BE2C (cell line): ENCODE data around the gene GJA4.

ENCODE experiments used
- DNase-seq: peaks from one replicate; pipeline ENCODE4 v3.0.0-alpha.2; 2020
- H3K27me3 ChIP-seq: fragments of 250-450 bp; sonication (Bioruptor Pico); 2 replicates; pipeline ENCODE4 v1.5.1; 2020; ENCODE audit warnings: mild to moderate bottlenecking
- H3K36me3 ChIP-seq: fragments of 250-450 bp; sonication (Bioruptor Pico); 2 replicates; pipeline ENCODE4 v1.5.1; 2020; ENCODE audit warnings: mild to moderate bottlenecking
- H3K4me1 ChIP-seq: fragments of 250-450 bp; sonication (Bioruptor Pico); 2 replicates; pipeline ENCODE4 v1.5.1; 2020
- H3K4me3 ChIP-seq: 2 replicates; pipeline ENCODE4 v1.5.1; 2011; ENCODE audit warnings: low read depth, low read length
- H3K9me3 ChIP-seq: fragments of 250-450 bp; sonication (Bioruptor Pico); 2 replicates; pipeline ENCODE4 v1.5.1; 2020
- CTCF ChIP-seq: IDR thresholded peaks from 2 replicates; pipeline ENCODE4 v1.5.1; 2012; ENCODE audit warnings: mild to moderate bottlenecking, low read depth, low read length

The GJA4 gene

GRCh38 chr1:34843392-34844251, 50.8 kb downstream of the GJA4 start:
- H3K36me3 ChIP-seq, result no peaks in the 10 kb centered on the region
- DNase-seq, result no peak
- no peaks in the 10 kb centered on the region for H3K27me3 ChIP-seq
- no peak overlapping the region for H3K4me3 ChIP-seq
- no peak for TF ChIP-seq CTCF
- no peaks in the 10 kb centered on the region for H3K9me3 ChIP-seq
- H3K4me1 ChIP-seq, result no peaks in the 10 kb centered on the region

- no peak for DNase-seq
- Histone ChIP-seq H3K9me3 (no peaks in the 10 kb centered on the region), H3K4me1 (no peaks in the 10 kb centered on the region), H3K36me3 (no peaks in the 10 kb centered on the region), H3K27me3 (no peaks in the 10 kb centered on the region), H3K4me3 (no peak overlapping the region)
- no peak for TF ChIP-seq CTCF
Observed at GRCh38 chr1:34844252-34844634, 51.4 kb downstream of the GJA4 start.
